SU-DHL-6 (cell line): ENCODE measurements around the gene RNF225.

Experiments
- H2AFZ ChIP-seq: fragments of 200-600 bp; sonication (generic); 2 replicates; pipeline ENCODE4 v1.6.1; 2014; ENCODE audit warnings: low read depth, mild to moderate bottlenecking, moderate library complexity, mixed read lengths, antibody characterized with exemption, low read length; ENCODE audit not compliant: severe bottlenecking
- H3F3A ChIP-seq: fragments of 200-600 bp; shearing (Covaris generic); 2 replicates; pipeline ENCODE4 v1.6.0; 2016; ENCODE audit warnings: antibody characterized with exemption, mild to moderate bottlenecking; ENCODE audit not compliant: insufficient read depth
- H3K27ac ChIP-seq: fragments of 200-600 bp; sonication (generic); 2 replicates; pipeline ENCODE4 v1.5.1; 2016; ENCODE audit warnings: low read depth, mild to moderate bottlenecking, low read length, moderate library complexity, mixed read lengths
- H3K27me3 ChIP-seq: fragments of 200-600 bp; sonication (generic), shearing (Covaris generic); 2 replicates; pipeline ENCODE4 v1.6.0; 2014; ENCODE audit warnings: mild to moderate bottlenecking, low read length
- H3K36me3 ChIP-seq: fragments of 200-600 bp; sonication (generic); 2 replicates; pipeline ENCODE4 v1.6.1; 2014; ENCODE audit warnings: mild to moderate bottlenecking, low read length, mixed read lengths
- H3K4me2 ChIP-seq: fragments of 300-600, 200-600 bp; shearing (Covaris generic), sonication (generic); 2 replicates; pipeline ENCODE4 v1.6.0; 2014; ENCODE audit warnings: low read length, low read depth, mild to moderate bottlenecking; ENCODE audit not compliant: poor library complexity, severe bottlenecking
- H3K4me3 ChIP-seq: fragments of 200-600 bp; sonication (generic); 2 replicates; pipeline ENCODE4 v1.5.1; 2014; ENCODE audit warnings: antibody characterized with exemption, low read length, mild to moderate bottlenecking, mixed read lengths; ENCODE audit not compliant: insufficient read depth, poor library complexity, severe bottlenecking
- H3K79me2 ChIP-seq: fragments of 200-600 bp; sonication (generic); 2 replicates; pipeline ENCODE4 v1.6.1; 2014; ENCODE audit warnings: mild to moderate bottlenecking, low read length, moderate library complexity; ENCODE audit not compliant: insufficient read depth
- H3K9ac ChIP-seq: fragments of 200-600 bp; sonication (generic); 2 replicates; pipeline ENCODE4 v1.7.0; 2014; ENCODE audit warnings: mild to moderate bottlenecking, low read length
- H3K9me2 ChIP-seq: fragments of 200-600 bp; sonication (generic); replicated peaks from 2 replicates; pipeline ENCODE4 v1.6.1; 2014; ENCODE audit warnings: low read length; ENCODE audit not compliant: insufficient read depth
- H3K9me3 ChIP-seq: fragments of 200-600 bp; sonication (generic); 2 replicates; pipeline ENCODE4 v1.6.1; 2014; ENCODE audit warnings: low read length, mixed read lengths; ENCODE audit not compliant: insufficient read depth
- H4K20me1 ChIP-seq: fragments of 200-600 bp; sonication (generic); 2 replicates; pipeline ENCODE4 v1.6.1; 2014; ENCODE audit warnings: low read depth, mild to moderate bottlenecking, antibody characterized with exemption, low read length, moderate library complexity, mixed read lengths
- CTCF ChIP-seq: fragments of 200-600 bp; sonication (generic); IDR thresholded peaks from one replicate; pipeline ENCODE4 v1.5.1; 2017; ENCODE audit warnings: antibody characterized with exemption, mild to moderate bottlenecking, low read length, moderate library complexity; ENCODE audit not compliant: insufficient read depth, poor library complexity, severe bottlenecking
- EZH2phosphoT487 ChIP-seq: fragments of 200-600 bp; sonication (generic), shearing (Covaris generic); conservative IDR thresholded peaks from 2 replicates; pipeline ENCODE4 v1.6.1; 2018; ENCODE audit warnings: mild to moderate bottlenecking, antibody characterized with exemption, low read length, moderate library complexity, mixed read lengths

The RNF225 gene

GRCh38 chr19:58387338-58388174 lies 7.9 kb upstream of the RNF225 start:
- Histone ChIP-seq H3K79me2 (peaks cover 43% of the 10 kb centered on the region), H3K9me3 (no peaks in the 10 kb centered on the region), H4K20me1 (peaks cover 23% of the 10 kb centered on the region), H3K27ac (peak overlapping the region; percentile 45), H2AFZ (no peak overlapping the region), H3K9ac (peak overlapping the region; percentile 98), H3K4me3 (peak overlapping the region; percentile 99), H3K36me3 (peaks cover 16% of the 10 kb centered on the region), H3K27me3 (no peaks in the 10 kb centered on the region), H3K4me2 (peak overlapping the region; percentile 87), H3K9me2 (no peaks in the 10 kb centered on the region), H3F3A (peaks cover 7% of the 10 kb centered on the region; the same call in 1 of the 2 replicates)
- TF ChIP-seq EZH2phosphoT487 (no peak), CTCF (no peak)

- Histone ChIP-seq H3K27ac (no peak overlapping the region), H3K4me3 (peak overlapping the region; percentile 99), H4K20me1 (peaks cover 27% of the 10 kb centered on the region), H3K36me3 (peaks cover 22% of the 10 kb centered on the region), H2AFZ (no peak overlapping the region), H3K27me3 (no peaks in the 10 kb centered on the region), H3K9ac (peak overlapping the region; percentile 98), H3K4me2 (peak overlapping the region; percentile 87), H3F3A (peaks cover 11% of the 10 kb centered on the region; the same call in 1 of the 2 replicates), H3K79me2 (peaks cover 43% of the 10 kb centered on the region), H3K9me3 (no peaks in the 10 kb centered on the region), H3K9me2 (no peaks in the 10 kb centered on the region)
- no peak for TF ChIP-seq EZH2phosphoT487
- TF ChIP-seq CTCF: no peak
These were observed 7.3 kb upstream of the RNF225 start for GRCh38 chr19:58388175-58388526.

GRCh38 chr19:58392945-58393724 lies 2.3 kb upstream of the RNF225 start:
- Histone ChIP-seq H3F3A (peaks cover 5% of the 10 kb centered on the region; the same call in 1 of the 2 replicates), H4K20me1 (peaks cover 28% of the 10 kb centered on the region), H3K4me2 (no peak overlapping the region), H3K79me2 (peaks cover 32% of the 10 kb centered on the region), H3K9me3 (no peaks in the 10 kb centered on the region), H3K4me3 (no peak overlapping the region), H2AFZ (no peak overlapping the region), H3K27ac (no peak overlapping the region), H3K27me3 (no peaks in the 10 kb centered on the region), H3K9ac (no peak overlapping the region), H3K36me3 (peaks cover 21% of the 10 kb centered on the region), H3K9me2 (no peaks in the 10 kb centered on the region)
- TF ChIP-seq EZH2phosphoT487: no peak

- H4K20me1 ChIP-seq: peaks cover 24% of the 10 kb centered on the region
- no peak overlapping the region for H3K4me2 ChIP-seq
These were observed 1.8 kb upstream of the RNF225 start for GRCh38 chr19:58393725-58394033.

More at GRCh38 chr19:58393725-58394033, 1.8 kb upstream of the RNF225 start:
- Histone ChIP-seq H3K9me2 (no peaks in the 10 kb centered on the region), H3K27me3 (no peaks in the 10 kb centered on the region), H3K9me3 (no peaks in the 10 kb centered on the region), H3K27ac (no peak overlapping the region), H3K36me3 (peaks cover 18% of the 10 kb centered on the region), H3F3A (peaks cover 5% of the 10 kb centered on the region; the same call in 1 of the 2 replicates), H2AFZ (no peak overlapping the region), H3K79me2 (peaks cover 27% of the 10 kb centered on the region), H3K4me3 (no peak overlapping the region), H3K9ac (no peak overlapping the region)
- TF ChIP-seq CTCF (no peak), EZH2phosphoT487 (no peak)
